ENCODE measurements around the gene POU2F3.

The POU2F3 gene

GRCh38 chr11:120217941-120218694 is 21.8 kb upstream of the POU2F3 start:
- CTCF ChIA-PET, result interaction anchor here (0.7 kb wide), 1 partner anchor 11 kb away, joined by 3 read pairs; no protein-coding TSS in a partner anchor

GRCh38 chr11:120218695-120219033 is 21.3 kb upstream of the POU2F3 start:
- Histone ChIP-seq H3K27ac (ENCODE audit: extremely low read depth, low read depth, low read length) (no peak overlapping the region), H3K36me3 (ENCODE audit: control insufficient read depth in 2 of 2, insufficient read depth in 1 of 2, low read length in 2 of 2) (peaks cover 0 to 19% of the 10 kb centered on the region in 2 experiments; a peak in 1 of 3 replicates), H3K4me1 (ENCODE audit: control insufficient read depth, insufficient read depth, low read length) (no peaks in the 10 kb centered on the region), H3K4me3 (ENCODE audit: low read depth, low read length) (no peak overlapping the region), H3K9me3 (ENCODE audit: control insufficient read depth, insufficient read depth, low read depth, low read length) (no peaks in the 10 kb centered on the region)
- POLR2A ChIA-PET, result no interaction called here
- CTCF ChIA-PET, result interaction anchor here (0.7 kb wide), 1 partner anchor 11 kb away, joined by 3 read pairs; no protein-coding TSS in a partner anchor
- TF ChIP-seq GLI4 (tag by site-specific recombination; IDR thresholded peaks at IDR 0.05) (no peak), ZNF138 (tag by site-specific recombination; IDR thresholded peaks at IDR 0.05; ENCODE audit: borderline replicate concordance) (no peak), ZNF341 (tag by site-specific recombination; IDR thresholded peaks at IDR 0.05; ENCODE audit: low read depth) (peak; percentile 24)

More at GRCh38 chr11:120217941-120218694, 21.8 kb upstream of the POU2F3 start:
- H3K27ac ChIP-seq (ENCODE audit: extremely low read depth, low read depth, low read length), result no peak overlapping the region
- peaks cover 0 to 19% of the 10 kb centered on the region in 2 experiments; a peak in 1 of 3 replicates for H3K36me3 ChIP-seq (ENCODE audit: control insufficient read depth in 2 of 2, insufficient read depth in 1 of 2, low read length in 2 of 2)
- TF ChIP-seq ZNF169 (tag by site-specific recombination; IDR thresholded peaks at IDR 0.05) (no peak), ZBTB10 (tag by site-specific recombination; IDR thresholded peaks at IDR 0.05) (no peak), KLF8 (tag by site-specific recombination; IDR thresholded peaks at IDR 0.05) (no peak), HOXC10 (CRISPR knock-in tag; IDR thresholded peaks at IDR 0.05) (no peak), AEBP2 (tag by site-specific recombination; IDR thresholded peaks at IDR 0.05; ENCODE audit: borderline replicate concordance) (no peak), ZNF239 (tag by site-specific recombination; IDR thresholded peaks at IDR 0.05) (no peak), TRIM28 (IDR thresholded peaks at IDR 0.05; ENCODE audit: borderline replicate concordance, low read length) (no peak), ZSCAN4 (tag by site-specific recombination; IDR thresholded peaks at IDR 0.05) (no peak)
- no peaks in the 10 kb centered on the region for H3K9me3 ChIP-seq (ENCODE audit: control insufficient read depth, insufficient read depth, low read depth, low read length)
- no peak overlapping the region for H3K4me3 ChIP-seq (ENCODE audit: low read depth, low read length)
- POLR2A ChIA-PET, result no interaction called here
- no peaks in the 10 kb centered on the region for H3K4me1 ChIP-seq (ENCODE audit: control insufficient read depth, insufficient read depth, low read length)

- Histone ChIP-seq H3K36me3 (ENCODE audit: control insufficient read depth in 2 of 2, insufficient read depth in 1 of 2, low read length in 2 of 2) (peaks cover 0 to 13% of the 10 kb centered on the region in 2 experiments; a peak in 1 of 3 replicates), H3K4me1 (ENCODE audit: control insufficient read depth, insufficient read depth, low read length) (no peaks in the 10 kb centered on the region), H3K9me3 (ENCODE audit: control insufficient read depth, insufficient read depth, low read depth, low read length) (no peaks in the 10 kb centered on the region), H3K27ac (ENCODE audit: extremely low read depth, low read depth, low read length) (no peak overlapping the region), H3K4me3 (ENCODE audit: low read depth, low read length) (no peak overlapping the region)
- TF ChIP-seq ZNF664 (tag by site-specific recombination; IDR thresholded peaks at IDR 0.05) (no peak), ZNF558 (tag by site-specific recombination; IDR thresholded peaks at IDR 0.05) (no peak), GLI4 (tag by site-specific recombination; IDR thresholded peaks at IDR 0.05) (no peak), MZF1 (tag by site-specific recombination; IDR thresholded peaks at IDR 0.05; ENCODE audit: borderline replicate concordance) (no peak), ZNF621 (tag by site-specific recombination; IDR thresholded peaks at IDR 0.05) (no peak), ZIC2 (tag by site-specific recombination; IDR thresholded peaks at IDR 0.05) (peak; percentile 42), ZNF341 (tag by site-specific recombination; IDR thresholded peaks at IDR 0.05; ENCODE audit: low read depth) (0 out of 2 replicates have a peak, but pooled peaks have one; percentile 8), ZNF837 (tag by site-specific recombination; IDR thresholded peaks at IDR 0.05) (no peak), ZNF221 (tag by site-specific recombination; IDR thresholded peaks at IDR 0.05; ENCODE audit: borderline replicate concordance) (no peak), GLIS2 (tag by site-specific recombination; IDR thresholded peaks at IDR 0.05) (no peak), ZNF169 (tag by site-specific recombination; IDR thresholded peaks at IDR 0.05) (no peak)
- POLR2A ChIA-PET, result no interaction called here
- CTCF ChIA-PET, result interaction anchor here (0.7 kb wide), 1 partner anchor 83 kb away, joined by 3 read pairs; no protein-coding TSS in a partner anchor
These were observed 20.6 kb upstream of the POU2F3 start for GRCh38 chr11:120219232-120219937.
